IPS-11a (cell line): Measurements from ENCODE around the gene CBLB.

Experiments
- H3K4me3 ChIP-seq: one replicate; pipeline ENCODE4 v1.5.1; 2013; ENCODE audit warnings: low read depth, low read length, control low read depth

Gene CBLB

DNA sequence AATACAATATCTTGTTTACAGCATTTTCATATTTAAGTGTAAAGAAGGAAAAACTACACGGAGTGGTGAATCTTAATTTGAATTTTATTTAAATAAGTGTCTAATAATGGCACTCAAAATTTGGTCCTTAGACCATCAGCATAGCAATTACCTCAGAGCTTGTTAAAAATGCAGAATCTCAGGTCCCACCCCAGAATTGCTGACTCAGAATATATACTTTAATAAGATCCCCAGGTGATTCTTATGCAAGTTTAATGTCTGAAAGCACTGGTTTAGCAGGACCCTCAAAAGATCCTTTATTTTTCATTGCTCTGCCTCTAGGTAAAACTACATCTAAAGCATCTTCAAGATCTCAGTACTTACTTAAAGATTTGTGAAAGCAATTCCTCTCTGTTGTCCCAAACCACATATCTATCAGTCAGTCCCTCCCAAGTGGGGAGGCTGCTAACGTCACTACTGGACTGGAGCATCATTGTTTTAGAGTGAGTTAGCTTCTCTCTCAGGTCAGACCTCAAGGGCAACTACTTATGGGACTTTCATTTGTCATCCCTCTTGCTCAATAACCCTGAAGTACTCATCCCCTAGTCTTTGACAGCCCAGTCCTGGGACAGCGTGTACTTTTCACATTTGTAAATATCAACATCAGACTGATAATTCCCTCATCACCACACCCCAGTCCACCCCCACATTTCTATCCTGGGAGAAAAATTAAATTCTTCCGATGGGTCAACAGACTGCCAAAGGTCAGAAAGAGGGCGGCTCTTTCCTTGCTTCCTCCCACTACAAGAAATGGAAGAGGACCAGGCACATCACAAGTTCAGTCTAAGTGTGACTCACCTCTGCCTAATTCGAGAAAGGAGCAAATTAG is 76.7 kb downstream of the CBLB start:
- H3K4me3 ChIP-seq: no peak overlapping the region

DNA sequence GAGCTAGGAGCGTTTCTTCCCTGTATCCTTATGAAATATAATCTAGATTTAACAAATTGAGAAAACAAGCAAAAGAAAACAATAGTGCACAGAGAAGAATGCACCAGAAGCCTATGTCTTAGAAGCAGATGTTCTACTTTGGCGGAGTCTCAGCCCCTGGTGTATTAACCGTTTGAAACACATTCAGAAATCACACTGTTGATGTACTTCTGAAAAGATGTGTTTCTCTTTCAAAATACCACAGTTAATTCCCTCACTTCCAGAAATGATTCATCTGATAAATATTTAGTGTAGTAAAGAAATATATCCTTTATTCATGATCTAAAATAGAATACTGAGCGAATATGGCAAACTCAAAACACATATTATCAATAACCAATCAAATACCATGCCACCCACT is 77.7 kb downstream of the CBLB start:
- H3K4me3 ChIP-seq: no peak overlapping the region

DNA sequence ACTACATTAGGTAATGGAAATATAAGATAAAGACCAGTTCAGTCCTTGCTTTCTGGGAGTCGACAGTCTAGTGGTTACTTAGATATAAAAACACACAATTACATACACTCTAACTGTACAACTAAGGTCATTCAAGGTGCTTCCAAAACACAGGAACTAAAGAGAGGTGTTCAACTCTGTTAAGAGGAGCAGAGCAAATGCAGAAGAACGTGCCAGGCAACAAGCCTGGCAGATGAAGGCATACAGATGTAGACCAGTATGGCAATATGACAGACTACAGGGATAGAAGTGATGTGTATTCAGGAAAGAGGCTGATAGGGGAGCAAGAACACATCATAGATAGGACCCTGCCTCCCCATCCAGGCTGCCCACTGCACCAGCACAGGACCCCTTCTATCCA is 78.3 kb downstream of the CBLB start:
- H3K4me3 ChIP-seq: no peak overlapping the region

DNA sequence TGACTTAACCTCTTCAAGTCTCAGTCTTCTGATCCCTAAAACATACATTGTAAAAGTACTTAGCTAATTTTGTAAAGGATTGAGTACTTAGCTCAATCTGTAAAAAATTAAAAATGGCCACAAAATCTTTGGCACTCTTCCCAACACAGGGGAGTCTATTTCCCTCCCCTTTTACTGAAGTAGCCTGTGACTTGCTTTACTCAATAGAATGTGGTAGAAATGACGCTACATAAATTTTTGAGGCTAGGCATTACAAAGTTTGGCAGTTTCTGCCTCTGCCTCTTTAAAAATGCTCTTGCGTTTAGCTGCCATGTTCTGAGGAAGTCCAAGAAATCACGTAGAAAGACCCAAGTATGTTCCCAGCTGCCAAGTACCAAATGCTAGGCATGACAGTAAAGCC is 80.2 kb downstream of the CBLB start:
- H3K4me3 ChIP-seq: no peak overlapping the region

DNA sequence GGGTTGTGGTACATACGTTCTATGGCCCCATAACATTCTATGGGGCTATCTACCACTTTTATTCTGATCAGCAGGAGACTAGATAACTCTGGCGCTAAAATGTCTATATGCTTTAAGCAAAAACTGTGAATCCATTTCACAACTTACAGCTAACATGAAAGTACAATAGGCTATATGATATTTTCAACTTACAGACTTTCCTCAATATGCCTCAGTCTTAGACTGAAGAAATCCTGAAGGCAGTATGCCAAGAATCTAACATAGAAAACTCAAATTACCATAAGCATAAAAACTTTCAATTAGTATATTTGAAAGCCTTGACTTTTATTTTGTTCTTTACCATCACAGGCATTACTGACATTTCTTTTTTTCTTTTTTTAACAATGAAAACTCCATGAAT is 81.4 kb downstream of the CBLB start:
- H3K4me3 ChIP-seq: no peak overlapping the region

DNA sequence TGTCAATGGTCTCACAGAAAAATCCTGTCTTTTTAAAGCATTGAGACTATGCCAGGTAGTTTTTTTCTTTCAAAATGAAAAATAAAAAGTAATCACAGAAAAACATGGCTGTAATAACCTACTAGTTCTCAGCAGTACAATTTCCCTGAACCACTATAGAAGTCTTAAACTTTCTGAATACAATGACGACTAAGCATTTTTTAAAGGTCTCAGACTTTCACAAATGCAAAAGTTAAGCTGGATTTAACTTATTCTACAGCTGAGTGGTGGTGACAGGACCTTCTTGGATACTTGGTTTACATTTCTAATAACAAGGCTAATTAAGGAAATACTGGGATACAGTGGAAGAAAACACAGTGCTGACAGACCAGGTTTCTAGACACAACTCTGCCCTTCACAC is 81.8 kb downstream of the CBLB start:
- H3K4me3 ChIP-seq: no peak overlapping the region

DNA sequence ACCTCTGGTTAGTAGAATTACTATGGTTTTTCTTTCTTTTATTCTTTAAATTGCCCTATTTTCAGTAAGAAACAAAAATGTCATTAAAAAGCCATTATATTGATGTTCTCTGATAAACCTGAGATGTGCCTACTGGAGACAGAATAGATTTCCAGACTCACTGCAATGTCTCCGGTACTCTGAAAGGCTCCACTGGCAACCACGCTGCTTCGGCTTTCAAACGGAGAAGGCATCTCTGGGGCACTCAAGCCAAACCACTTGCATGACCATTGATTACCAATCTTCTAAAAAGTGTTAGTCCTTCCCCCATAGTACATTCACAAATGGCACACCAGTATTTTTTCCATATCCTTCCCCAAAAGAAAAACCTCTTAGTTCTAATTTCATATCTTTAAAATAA is 82.6 kb downstream of the CBLB start:
- no peak overlapping the region for H3K4me3 ChIP-seq

DNA sequence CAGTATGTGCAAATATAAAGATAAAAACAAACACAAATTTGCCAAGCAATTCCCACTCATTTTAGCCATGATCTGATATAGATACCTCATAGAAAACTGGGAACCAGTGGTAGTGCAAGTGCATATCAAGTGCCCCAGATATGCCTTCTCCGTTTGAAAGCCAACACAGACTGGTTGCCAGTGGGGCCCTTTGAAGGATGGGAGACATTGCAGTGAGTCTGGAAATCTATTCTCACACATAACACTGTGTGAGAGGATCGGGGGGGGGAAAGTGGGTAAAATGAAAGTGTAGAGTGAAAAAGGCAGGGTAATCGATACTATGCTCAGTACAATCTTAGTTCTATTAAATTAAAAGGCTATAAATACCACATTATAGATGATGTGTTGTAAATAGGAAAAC is 83.0 kb downstream of the CBLB start:
- no peak overlapping the region for H3K4me3 ChIP-seq

DNA sequence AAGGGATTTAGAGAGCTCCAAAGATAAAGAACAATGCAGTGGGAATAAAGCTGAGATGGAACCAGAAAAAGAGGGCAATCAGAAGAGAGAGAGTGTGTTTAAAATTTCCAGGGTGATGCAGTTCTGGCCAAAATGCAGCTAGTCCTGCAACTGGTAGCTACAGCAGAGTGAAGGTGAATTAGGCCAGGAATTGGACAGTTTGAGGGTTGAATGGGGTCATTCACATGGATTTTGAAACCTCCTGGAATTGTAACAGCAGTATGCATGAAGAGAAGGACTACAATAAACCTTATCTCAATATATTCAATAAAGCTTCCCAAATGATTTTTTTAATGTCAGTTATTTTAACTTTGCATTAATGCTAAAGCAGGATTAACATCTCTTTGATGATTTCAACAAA is 85.2 kb downstream of the CBLB start:
- no peak overlapping the region for H3K4me3 ChIP-seq

DNA sequence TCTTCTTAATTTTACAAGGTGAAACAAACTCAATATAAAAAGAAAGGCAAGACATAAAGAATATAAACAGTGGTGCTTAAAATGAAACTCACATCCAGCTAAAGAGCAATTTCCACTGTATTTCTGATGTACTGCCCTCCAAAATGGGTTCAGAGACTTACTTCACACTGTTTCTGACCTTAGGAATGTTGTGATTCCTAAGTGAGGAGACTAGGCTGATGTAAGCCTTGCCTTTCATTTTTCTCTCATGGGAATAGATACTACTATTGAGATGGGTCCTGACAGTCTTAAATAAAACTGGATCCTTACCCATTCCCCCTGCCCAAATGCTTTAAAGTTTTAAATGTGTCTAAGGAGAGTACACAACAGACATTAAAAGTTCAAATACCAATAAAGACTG is 86.9 kb downstream of the CBLB start:
- H3K4me3 ChIP-seq: no peak overlapping the region

DNA sequence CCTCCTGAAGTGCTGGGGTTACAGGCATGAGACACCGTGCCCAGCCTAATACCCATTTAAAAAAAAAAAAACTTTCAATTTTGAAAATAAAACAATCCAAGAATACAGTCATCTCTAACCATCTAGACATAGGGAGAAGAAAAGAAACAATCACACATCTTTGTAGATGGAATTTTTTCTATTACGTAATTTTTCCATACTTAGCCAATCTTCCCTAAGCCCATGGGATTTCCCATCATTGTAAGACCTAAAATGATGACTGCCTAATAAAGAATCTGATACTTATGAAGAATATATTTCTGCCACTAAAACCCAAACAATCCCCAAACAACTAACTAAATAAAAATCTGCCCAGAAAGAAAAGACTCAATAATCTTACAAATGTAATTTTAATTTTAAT is 88.7 kb downstream of the CBLB start:
- H3K4me3 ChIP-seq: no peak overlapping the region

DNA sequence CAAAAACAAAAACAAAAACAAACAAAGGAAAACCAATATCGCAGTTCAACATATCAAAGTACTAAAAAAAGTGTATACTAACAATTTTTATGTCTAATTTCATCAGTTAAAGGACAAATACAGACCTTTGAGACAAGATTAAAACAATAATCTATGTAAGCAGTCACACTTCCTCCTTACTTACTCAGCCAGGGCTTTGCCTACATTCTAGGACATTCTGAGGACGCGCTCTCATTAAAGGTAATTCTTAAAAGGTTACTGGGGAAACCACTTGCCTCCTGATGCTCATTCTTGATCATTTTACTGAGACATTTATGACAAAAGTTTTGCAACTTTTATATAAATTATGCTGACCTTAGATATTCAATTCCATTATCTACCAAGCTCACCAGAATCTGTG is 93.4 kb downstream of the CBLB start:
- H3K4me3 ChIP-seq: no peak overlapping the region

DNA sequence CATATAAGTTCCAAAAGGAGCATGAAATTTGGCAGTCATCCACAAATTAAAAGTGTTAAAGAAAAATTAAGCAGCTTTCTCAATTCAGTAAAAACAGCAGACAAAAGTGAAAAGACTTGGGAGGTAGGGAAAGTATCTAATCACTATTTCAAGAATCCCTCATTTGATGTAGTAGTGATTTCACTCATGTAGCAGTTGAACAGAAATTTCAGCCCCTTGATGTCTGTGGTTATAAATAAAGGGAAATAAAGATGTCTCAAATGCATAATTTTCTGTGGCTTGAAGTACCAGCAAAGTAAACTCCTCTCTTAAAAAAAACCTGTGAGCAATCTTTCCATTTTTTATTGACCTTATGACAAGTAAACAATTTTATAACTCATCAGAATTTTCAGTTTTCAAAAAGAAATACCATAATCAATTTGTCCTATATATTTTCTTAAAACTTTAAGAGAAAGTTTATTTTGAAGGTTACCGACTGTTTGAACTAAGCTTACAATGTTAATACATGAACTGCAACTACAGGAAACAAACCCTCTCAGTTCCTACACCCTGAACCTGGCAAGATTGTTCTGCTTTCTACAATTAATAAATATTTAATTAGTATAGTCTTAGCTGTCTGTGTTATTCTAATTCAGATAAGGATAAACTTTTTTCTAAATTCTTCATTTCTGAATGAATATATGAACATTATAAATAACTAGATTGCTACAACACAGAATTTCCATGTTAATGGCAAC is 94.2 kb downstream of the CBLB start:
- no peak overlapping the region for H3K4me3 ChIP-seq

DNA sequence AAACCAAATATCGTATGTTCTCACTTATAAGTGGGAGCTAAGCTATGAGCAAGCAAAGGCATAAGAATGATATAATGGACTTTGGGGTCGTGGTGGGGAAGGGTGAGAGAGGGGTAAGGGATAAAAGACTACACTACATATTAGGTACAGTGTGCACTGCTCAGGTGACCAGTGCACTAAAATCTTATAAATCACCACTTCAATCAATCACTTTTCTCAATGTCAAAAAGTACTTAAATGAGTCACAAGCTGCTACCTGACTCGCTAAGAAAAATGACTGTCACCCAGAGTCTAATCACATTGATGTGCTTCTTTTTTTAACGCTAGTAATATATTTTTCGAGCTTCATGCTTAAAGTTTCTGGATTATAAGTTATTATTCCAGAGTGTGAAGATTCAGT is 95.5 kb downstream of the CBLB start:
- no peak overlapping the region for H3K4me3 ChIP-seq

DNA sequence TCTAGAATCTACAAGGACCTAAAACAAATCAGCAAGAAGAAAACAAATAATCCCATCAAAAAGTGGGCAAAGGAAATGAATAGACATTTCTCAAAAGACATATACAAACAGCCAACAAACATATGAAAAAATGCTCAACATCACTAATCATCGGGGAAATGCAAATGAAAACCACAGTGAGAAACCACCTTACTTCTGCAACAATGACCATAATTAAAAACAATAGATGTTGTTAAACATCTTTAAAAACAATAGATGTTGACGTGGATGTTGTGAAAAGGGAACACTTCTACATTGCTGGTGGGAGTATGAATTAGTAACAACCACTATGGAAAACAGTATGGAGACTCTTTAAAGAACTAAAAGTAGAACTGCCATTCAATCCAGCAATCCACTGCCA is 96.2 kb downstream of the CBLB start:
- H3K4me3 ChIP-seq: no peak overlapping the region

DNA sequence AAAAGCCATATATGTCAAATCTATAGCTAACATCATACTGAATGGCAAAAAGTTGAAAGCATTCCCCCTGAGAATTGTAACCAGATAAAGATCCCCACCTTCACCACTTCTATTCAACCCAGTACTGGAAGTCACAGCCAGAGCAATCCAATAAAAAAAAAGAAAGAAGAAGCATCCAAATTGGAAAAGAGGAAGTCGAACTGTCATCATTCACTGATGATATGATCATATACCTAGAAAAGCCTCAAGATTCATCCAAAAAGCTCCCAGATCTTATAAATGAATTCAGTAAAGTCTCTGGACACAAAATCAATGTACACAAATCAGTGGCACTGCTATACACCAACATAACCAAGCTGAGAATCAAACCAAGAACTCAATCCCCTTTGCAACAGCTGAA is 97.4 kb downstream of the CBLB start:
- H3K4me3 ChIP-seq: no peak overlapping the region

DNA sequence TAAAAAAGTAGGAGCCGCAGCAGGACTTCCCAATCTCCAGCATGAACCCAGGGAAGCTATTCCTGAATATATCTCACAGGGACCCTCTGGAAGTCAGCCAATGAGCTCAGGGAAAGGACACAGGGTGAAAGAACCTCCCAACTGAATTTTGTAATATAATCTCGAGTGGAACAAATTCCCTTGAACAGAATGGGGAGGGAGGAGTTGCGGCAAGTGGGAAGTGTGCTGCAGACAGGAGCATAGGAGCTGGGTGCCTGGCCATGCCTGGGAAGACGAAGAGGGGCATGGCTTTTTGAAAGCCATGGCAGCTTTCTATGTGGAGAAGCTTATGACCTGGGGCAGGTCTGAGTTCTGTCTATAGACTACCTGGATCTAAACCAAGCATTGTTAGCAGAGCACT is 98.4 kb downstream of the CBLB start:
- H3K4me3 ChIP-seq: no peak overlapping the region

DNA sequence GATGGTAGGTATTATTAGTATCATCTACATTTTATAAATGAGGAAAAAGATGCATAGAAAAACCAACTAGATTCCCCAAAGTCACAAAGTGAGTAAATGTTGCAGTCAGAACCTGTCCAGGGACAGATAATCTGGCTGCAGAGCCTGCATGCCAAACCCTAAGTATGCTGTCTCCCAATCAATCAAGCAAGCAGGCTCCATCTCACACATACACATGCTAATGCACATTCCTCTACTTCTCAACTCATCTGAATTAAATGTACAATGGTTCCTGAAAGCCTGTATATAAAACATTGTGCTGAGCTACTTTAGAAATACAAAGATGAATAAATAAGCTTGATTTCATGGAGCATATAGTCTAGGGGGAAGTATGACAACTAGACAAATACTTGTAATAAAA is 101.0 kb downstream of the CBLB start:
- H3K4me3 ChIP-seq: no peak overlapping the region

DNA sequence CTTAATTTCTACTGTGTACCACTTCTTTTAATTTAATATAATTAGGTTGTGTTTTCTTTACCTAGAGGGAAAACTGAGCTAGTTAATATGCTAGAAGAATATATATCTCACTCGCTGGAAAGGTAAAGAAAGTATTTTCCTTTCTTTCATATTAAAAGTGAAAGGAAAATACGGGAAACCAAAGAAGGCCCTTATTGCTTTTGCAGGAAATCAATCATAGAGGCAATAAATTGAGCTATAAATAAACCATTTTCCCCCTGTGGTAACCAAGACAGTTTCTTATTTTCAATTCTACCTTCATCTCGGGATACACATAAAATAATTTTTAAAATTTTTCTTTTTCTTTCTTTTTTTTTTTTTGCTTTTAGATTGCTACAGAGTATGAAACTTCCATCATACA is 101.6 kb downstream of the CBLB start:
- H3K4me3 ChIP-seq: no peak overlapping the region

DNA sequence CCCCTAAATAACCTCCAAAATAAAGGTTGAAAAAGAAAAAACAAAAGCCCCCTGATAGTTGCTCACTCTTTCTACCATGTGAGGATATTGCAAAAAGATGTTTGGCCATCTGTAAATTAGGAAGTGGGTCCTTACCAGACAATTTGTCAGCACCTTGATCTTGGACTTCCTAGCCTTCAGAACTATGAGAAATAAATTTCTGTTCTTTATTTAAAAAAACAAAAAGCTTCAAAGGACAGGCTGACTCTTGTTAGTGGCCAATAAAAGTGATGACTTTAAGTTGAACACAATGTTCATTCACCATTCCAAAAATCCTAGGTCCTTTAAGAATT is 103.5 kb downstream of the CBLB start:
- no peak overlapping the region for H3K4me3 ChIP-seq

DNA sequence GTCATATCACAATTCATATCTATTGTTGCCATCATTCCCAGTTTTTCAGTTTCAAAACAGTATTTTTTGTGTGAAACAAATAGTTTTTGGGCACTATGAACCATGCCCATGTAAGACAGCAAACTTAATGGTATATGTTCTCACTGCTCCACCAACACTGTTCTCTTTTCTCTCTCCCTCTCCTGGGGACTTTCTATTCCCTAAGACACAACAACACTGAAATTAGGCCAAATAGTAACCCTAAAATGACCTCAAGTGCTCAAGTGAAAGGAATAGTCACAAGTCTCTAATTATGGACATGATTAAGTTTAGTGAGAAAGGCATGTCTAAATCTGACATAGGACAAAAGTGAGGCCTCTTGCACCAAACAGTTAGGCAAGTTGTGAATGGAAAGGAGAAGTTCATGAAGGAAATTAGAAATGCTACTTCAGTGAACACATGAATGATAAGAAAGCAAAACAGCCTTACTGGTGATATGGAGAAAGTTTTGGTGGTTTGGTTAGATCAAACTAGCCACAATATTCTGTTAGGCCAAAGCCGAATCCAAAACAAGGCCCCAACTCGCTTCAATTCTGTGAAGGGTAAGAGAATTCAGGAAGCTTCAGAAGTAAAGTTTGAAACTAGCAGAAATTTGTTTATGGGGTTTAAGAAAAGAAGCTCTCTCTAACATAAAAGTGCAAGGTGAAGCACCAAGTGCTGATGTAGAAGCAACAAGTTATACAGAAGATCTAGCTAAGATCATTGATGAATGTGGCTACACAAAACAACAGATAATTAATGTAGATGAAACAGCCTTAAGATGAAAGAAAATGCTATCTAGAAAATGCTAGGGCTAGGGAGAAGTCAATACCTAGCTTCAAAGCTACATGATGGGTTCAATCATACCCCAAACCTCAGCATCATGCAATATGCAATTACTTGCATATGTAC is 104.2 kb downstream of the CBLB start:
- no peak overlapping the region for H3K4me3 ChIP-seq

DNA sequence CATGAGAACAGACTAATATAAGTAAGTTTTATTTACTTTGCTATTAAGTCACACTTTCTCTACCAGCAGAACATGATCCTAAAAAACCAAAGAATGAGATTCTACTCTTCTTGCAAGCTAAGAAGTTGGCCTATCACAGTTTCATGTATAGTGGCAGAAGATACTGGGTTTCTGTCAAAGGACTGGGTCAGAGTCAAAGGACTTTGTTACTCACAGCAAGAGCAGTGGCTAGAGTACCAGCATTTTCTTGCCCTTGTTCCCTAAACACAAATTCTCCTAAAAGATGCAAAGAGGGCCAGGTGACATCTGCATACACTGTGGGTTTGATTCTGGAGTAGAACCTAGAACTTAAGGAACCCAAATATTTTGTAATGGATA is 105.2 kb downstream of the CBLB start:
- H3K4me3 ChIP-seq: no peak overlapping the region
